Neural cell (in vitro differentiated cells): Measurements from ENCODE around the gene CACTIN. TPM values are rescaled to one million over a fixed set of nuclear protein-coding genes. Genes with fewer than 3 reads are reported as not detected.

Experiments
- H2AFZ ChIP-seq: fragments of 200-600, 300-800 bp; sonication (generic), shearing (Covaris generic); 2 replicates; pipeline ENCODE4 v1.6.0; 2014; ENCODE audit warnings: low read depth, mild to moderate bottlenecking, antibody characterized with exemption, low read length, moderate library complexity
- H3F3A ChIP-seq: fragments of 200-600 bp; shearing (Covaris generic); 2 replicates; pipeline ENCODE4 v1.6.1; 2016; ENCODE audit warnings: mild to moderate bottlenecking, moderate library complexity, mixed read lengths, antibody characterized with exemption, low read length; ENCODE audit not compliant: insufficient read depth, poor library complexity, severe bottlenecking
- H3K27ac ChIP-seq: fragments of 200-600, 300-800 bp; sonication (generic), shearing (Covaris generic); 2 replicates; pipeline ENCODE4 v1.5.1; 2014; ENCODE audit warnings: mild to moderate bottlenecking, low read length, moderate library complexity
- H3K27me3 ChIP-seq: fragments of 300-800, 200-600 bp; sonication (generic), shearing (Covaris generic); 2 replicates; pipeline ENCODE4 v1.6.0; 2014; ENCODE audit warnings: mild to moderate bottlenecking, low read depth, low read length, moderate library complexity; ENCODE audit not compliant: insufficient read depth
- H3K36me3 ChIP-seq: fragments of 300-800, 200-600 bp; sonication (generic), shearing (Covaris generic); 2 replicates; pipeline ENCODE4 v1.5.1; 2014; ENCODE audit warnings: mild to moderate bottlenecking, antibody characterized with exemption, low read length, moderate library complexity; ENCODE audit not compliant: insufficient read depth
- H3K4me2 ChIP-seq: fragments of 300-800, 200-600 bp; sonication (generic), shearing (Covaris generic); 2 replicates; pipeline ENCODE4 v1.6.0; 2014; ENCODE audit warnings: mild to moderate bottlenecking, low read length
- H3K4me3 ChIP-seq: fragments of 300-800, 200-600 bp; sonication (generic), shearing (Covaris generic); 2 replicates; pipeline ENCODE4 v1.5.1; 2014; ENCODE audit warnings: mild to moderate bottlenecking, low read length, moderate library complexity
- H3K79me2 ChIP-seq: fragments of 200-600 bp; shearing (Covaris generic); replicated peaks from 2 replicates; pipeline ENCODE4 v1.6.0; 2014; ENCODE audit warnings: mild to moderate bottlenecking, low read length, moderate library complexity; ENCODE audit not compliant: insufficient read depth
- H3K9ac ChIP-seq: fragments of 300-800, 200-600 bp; sonication (generic), shearing (Covaris generic); 2 replicates; pipeline ENCODE4 v1.6.1; 2016; ENCODE audit warnings: mild to moderate bottlenecking, low read length, mixed read lengths
- H3K9me2 ChIP-seq: fragments of 200-600 bp; shearing (Covaris generic); 2 replicates; pipeline ENCODE4 v1.6.1; 2016; ENCODE audit warnings: mild to moderate bottlenecking, low read length, mixed read lengths; ENCODE audit not compliant: insufficient read depth
- H3K9me3 ChIP-seq: fragments of 200-600, 300-800 bp; sonication (generic), shearing (Covaris generic); 2 replicates; pipeline ENCODE4 v1.6.1; 2016; ENCODE audit warnings: mild to moderate bottlenecking, mixed run types, low read length, moderate library complexity, mixed read lengths
- H4K20me1 ChIP-seq: fragments of 200-600 bp; shearing (Covaris generic); 2 replicates; pipeline ENCODE4 v1.6.1; 2016; ENCODE audit warnings: mild to moderate bottlenecking, mixed run types; ENCODE audit not compliant: insufficient read depth
- CTCF ChIP-seq: fragments of 450-650 bp; IDR thresholded peaks from 2 replicates; pipeline ENCODE4 v1.5.1; 2014; ENCODE audit warnings: antibody characterized with exemption, mild to moderate bottlenecking, moderate library complexity; ENCODE audit not compliant: poor library complexity, severe bottlenecking
- EP300 ChIP-seq: fragments of 450-650 bp; conservative IDR thresholded peaks from 2 replicates; pipeline ENCODE4 v1.6.1; 2014; ENCODE audit warnings: antibody characterized with exemption, mild to moderate bottlenecking, moderate library complexity; ENCODE audit not compliant: poor library complexity, severe bottlenecking
- EZH2 ChIP-seq: fragments of 200-600, 300-800 bp; shearing (Covaris generic), sonication (generic); IDR thresholded peaks from 2 replicates; pipeline ENCODE4 v1.6.1; 2014; ENCODE audit warnings: antibody characterized with exemption, low read length, borderline replicate concordance, mild to moderate bottlenecking; ENCODE audit not compliant: insufficient read depth, poor library complexity, severe bottlenecking
- MXI1 ChIP-seq: fragments of 450-650 bp; conservative IDR thresholded peaks from 2 replicates; pipeline ENCODE4 v1.6.1; 2014; ENCODE audit warnings: antibody characterized with exemption, mild to moderate bottlenecking; ENCODE audit not compliant: poor library complexity, severe bottlenecking
- POLR2AphosphoS5 ChIP-seq: IDR thresholded peaks from 2 replicates; pipeline ENCODE4 v1.6.1; 2012
- RAD21 ChIP-seq: fragments of 450-650 bp; conservative IDR thresholded peaks from 2 replicates; pipeline ENCODE4 v1.6.1; 2014; ENCODE audit warnings: antibody characterized with exemption, mild to moderate bottlenecking, moderate library complexity
- REST ChIP-seq: IDR thresholded peaks from 2 replicates; pipeline ENCODE4 v1.6.1; 2012; ENCODE audit warnings: borderline replicate concordance
- SMC3 ChIP-seq: fragments of 450-650 bp; conservative IDR thresholded peaks from 2 replicates; pipeline ENCODE4 v1.6.1; 2014; ENCODE audit warnings: antibody characterized with exemption, mild to moderate bottlenecking, moderate library complexity; ENCODE audit not compliant: poor library complexity
- TAF1 ChIP-seq: IDR thresholded peaks from 2 replicates; pipeline ENCODE4 v1.6.1; 2012; ENCODE audit warnings: low read depth
- polyA plus RNA-seq: library from polyadenylated mRNA; depleted of rRNA; stranded (reverse); fragments of >200 nt; gene quantifications from 2 replicates; pipeline ENCODE4 v1.2.3, GENCODE V29; 2014

Gene CACTIN
- polyA plus RNA-seq, 1 donor from 2014 or later = 21.4 TPM

GRCh38 chr19:3591876-3592613 is 34.5 kb downstream of the CACTIN start:
- no peak for TF ChIP-seq TAF1
- no peak for TF ChIP-seq EP300
- no peaks in the 10 kb centered on the region for H3K79me2 ChIP-seq
- no peaks in the 10 kb centered on the region for H3F3A ChIP-seq

GRCh38 chr19:3590991-3591659 is 35.5 kb downstream of the CACTIN start:
- Histone ChIP-seq H3K36me3 (no peaks in the 10 kb centered on the region), H3K79me2 (no peaks in the 10 kb centered on the region), H3K9ac (no peak overlapping the region), H3K4me2 (no peak overlapping the region), H3K27me3 (peaks cover 10% of the 10 kb centered on the region), H3K27ac (no peak overlapping the region), H3K9me3 (no peaks in the 10 kb centered on the region), H4K20me1 (no peaks in the 10 kb centered on the region), H3F3A (no peaks in the 10 kb centered on the region), H3K4me3 (no peak overlapping the region), H3K9me2 (no peaks in the 10 kb centered on the region), H2AFZ (no peak overlapping the region)
- no peak for TF ChIP-seq EZH2
- no peak for TF ChIP-seq REST
- TF ChIP-seq TAF1 = no peak
- TF ChIP-seq CTCF = no peak
- TF ChIP-seq SMC3 = no peak
- TF ChIP-seq POLR2AphosphoS5 = no peak
- TF ChIP-seq MXI1 = no peak
- no peak for TF ChIP-seq EP300
- no peak for TF ChIP-seq RAD21

More at GRCh38 chr19:3591876-3592613, 34.5 kb downstream of the CACTIN start:
- Histone ChIP-seq H3K27ac (no peak overlapping the region), H4K20me1 (no peaks in the 10 kb centered on the region), H3K9me3 (no peaks in the 10 kb centered on the region), H3K9ac (no peak overlapping the region), H3K4me2 (no peak overlapping the region), H3K27me3 (peaks cover under 1% of the 10 kb centered on the region), H3K4me3 (no peak overlapping the region), H3K36me3 (no peaks in the 10 kb centered on the region), H2AFZ (no peak overlapping the region), H3K9me2 (no peaks in the 10 kb centered on the region)
